WERI-Rb-1 (cell line): ENCODE data around the gene PDE4B.
"Not testable (repeated sequence)": the region's sequence is repeated elsewhere in the genome, so short reads cannot be mapped to it uniquely, and the experiment has no call there.

Experiments
- DNase-seq: peaks from one replicate; pipeline ENCODE4 v3.0.0-alpha.2; 2020
- H3K27ac ChIP-seq: fragments of 250-450 bp; sonication (Bioruptor Pico); 2 replicates; pipeline ENCODE4 v1.5.1; 2020; ENCODE audit warnings: mild to moderate bottlenecking, moderate library complexity
- H3K27me3 ChIP-seq: fragments of 250-450 bp; sonication (Bioruptor Pico); 2 replicates; pipeline ENCODE4 v1.5.1; 2021; ENCODE audit warnings: mild to moderate bottlenecking, low read depth, moderate library complexity; ENCODE audit not compliant: insufficient read depth, severe bottlenecking
- H3K36me3 ChIP-seq: fragments of 250-450 bp; sonication (Bioruptor Pico); 2 replicates; pipeline ENCODE4 v1.5.1; 2020; ENCODE audit warnings: mild to moderate bottlenecking, moderate library complexity
- H3K4me3 ChIP-seq: 2 replicates; pipeline ENCODE4 v1.5.1; 2011; ENCODE audit warnings: low read depth, mild to moderate bottlenecking, control low read depth, low read length
- H3K9me3 ChIP-seq: fragments of 250-450 bp; sonication (Bioruptor Pico); 2 replicates; pipeline ENCODE4 v1.5.1; 2021; ENCODE audit warnings: mild to moderate bottlenecking, moderate library complexity; ENCODE audit not compliant: severe bottlenecking
- CTCF ChIP-seq: IDR thresholded peaks from 2 replicates; pipeline ENCODE4 v1.5.1; 2011; ENCODE audit warnings: low read depth, mild to moderate bottlenecking, control low read depth, inconsistent platforms, low read length

Gene PDE4B

GRCh38 chr1:66050633-66051032, 257.9 kb downstream of the PDE4B start:
- Histone ChIP-seq H3K9me3 (no peaks in the 10 kb centered on the region), H3K27ac (no peak overlapping the region), H3K36me3 (no peaks in the 10 kb centered on the region), H3K27me3 (no peaks in the 10 kb centered on the region), H3K4me3 (no peak overlapping the region)
- no peak for DNase-seq
- no peak for TF ChIP-seq CTCF

- TF ChIP-seq CTCF, result no peak
- no peak overlapping the region for H3K27ac ChIP-seq
- no peaks in the 10 kb centered on the region for H3K27me3 ChIP-seq
- DNase-seq, result no peak
- H3K4me3 ChIP-seq, result no peak overlapping the region
- no peaks in the 10 kb centered on the region for H3K9me3 ChIP-seq
- H3K36me3 ChIP-seq, result no peaks in the 10 kb centered on the region
Observed at GRCh38 chr1:66055092-66055491, 262.4 kb downstream of the PDE4B start.

- not testable (repeated sequence) for H3K4me3 ChIP-seq
Observed at GRCh38 chr1:66057448-66057847, 264.8 kb downstream of the PDE4B start.

GRCh38 chr1:66058558-66058957, 265.9 kb downstream of the PDE4B start:
- Histone ChIP-seq H3K27ac (no peak overlapping the region), H3K9me3 (no peaks in the 10 kb centered on the region), H3K27me3 (no peaks in the 10 kb centered on the region), H3K36me3 (no peaks in the 10 kb centered on the region), H3K4me3 (no peak overlapping the region)
- TF ChIP-seq CTCF, result no peak
- no peak for DNase-seq

More at GRCh38 chr1:66057448-66057847, 264.8 kb downstream of the PDE4B start:
- DNase-seq, H3K27me3 ChIP-seq, H3K36me3 ChIP-seq, H3K9me3 ChIP-seq, H3K27ac ChIP-seq: not testable (repeated sequence)

GRCh38 chr1:66067219-66067618, 274.5 kb downstream of the PDE4B start:
- H3K9me3 ChIP-seq, DNase-seq, H3K36me3 ChIP-seq, H3K27me3 ChIP-seq, H3K27ac ChIP-seq, H3K4me3 ChIP-seq: not testable (repeated sequence)

- no peak overlapping the region for H3K4me3 ChIP-seq
- H3K36me3 ChIP-seq, result no peaks in the 10 kb centered on the region
- no peak for TF ChIP-seq CTCF
- H3K27ac ChIP-seq, result no peak overlapping the region
- no peaks in the 10 kb centered on the region for H3K27me3 ChIP-seq
- no peaks in the 10 kb centered on the region for H3K9me3 ChIP-seq
- DNase-seq, result no peak
Observed at GRCh38 chr1:66069976-66070876, 277.5 kb downstream of the PDE4B start.

- no peak overlapping the region for H3K4me3 ChIP-seq
- no peak overlapping the region for H3K27ac ChIP-seq
- H3K9me3 ChIP-seq, result no peaks in the 10 kb centered on the region
- TF ChIP-seq CTCF, result no peak
- no peaks in the 10 kb centered on the region for H3K36me3 ChIP-seq
- H3K27me3 ChIP-seq, result no peaks in the 10 kb centered on the region
- no peak for DNase-seq
Observed at GRCh38 chr1:66073388-66073787, 280.7 kb downstream of the PDE4B start.
